CD4-positive, alpha-beta T cell treated with Interleukin-21 for 1 hour (primary cell): ENCODE measurements around the gene PKDCC.
"Not testable (repeated sequence)": the region's sequence is repeated elsewhere in the genome, so short reads cannot be mapped to it uniquely, and the experiment has no call there.

Experiments used
- DNase-seq: peaks from one replicate; pipeline ENCODE4 v3.0.0-alpha.2; 2020

PKDCC gene

DNA sequence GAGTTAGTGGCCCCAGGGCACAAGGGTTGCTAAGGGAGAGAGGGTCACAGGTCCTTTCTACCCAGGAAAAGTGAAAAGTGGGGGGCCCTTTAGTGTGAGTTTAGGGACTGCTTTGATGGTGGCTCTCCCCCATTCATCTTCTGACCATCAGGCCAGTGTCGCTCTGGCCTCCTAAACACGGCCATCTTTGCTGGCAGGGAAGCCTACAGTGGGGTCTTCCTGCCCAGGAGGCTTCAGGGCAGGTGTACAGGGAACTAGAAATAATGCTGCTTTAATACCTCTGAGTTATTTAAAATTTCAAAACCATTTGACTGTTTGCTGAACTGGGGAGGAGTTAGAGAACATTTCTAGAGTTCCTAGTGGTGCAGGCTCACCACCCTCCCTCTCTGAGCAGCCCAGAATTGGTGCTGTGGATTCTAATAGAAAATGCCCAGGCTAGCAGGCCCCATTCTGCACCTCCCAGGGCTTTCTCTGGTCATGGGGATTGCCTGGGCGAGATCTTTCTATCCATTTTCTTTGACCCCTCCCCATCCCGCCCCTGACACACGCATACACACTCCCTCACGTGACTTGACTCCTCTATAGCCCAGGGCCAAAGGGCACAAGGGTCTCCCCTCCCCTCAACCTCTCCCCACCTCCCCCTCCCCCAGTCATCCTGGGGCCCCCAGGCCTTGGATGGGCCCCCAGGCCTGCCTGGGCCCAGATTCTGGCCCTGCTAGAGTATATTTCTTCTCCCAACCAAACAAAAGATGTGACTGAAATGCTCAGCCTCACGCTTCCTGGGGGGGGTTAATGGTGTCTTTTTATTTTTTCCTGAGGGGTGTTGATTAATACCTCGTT, 3.1 kb downstream of the PKDCC start:
- DNase-seq: no peak

DNA sequence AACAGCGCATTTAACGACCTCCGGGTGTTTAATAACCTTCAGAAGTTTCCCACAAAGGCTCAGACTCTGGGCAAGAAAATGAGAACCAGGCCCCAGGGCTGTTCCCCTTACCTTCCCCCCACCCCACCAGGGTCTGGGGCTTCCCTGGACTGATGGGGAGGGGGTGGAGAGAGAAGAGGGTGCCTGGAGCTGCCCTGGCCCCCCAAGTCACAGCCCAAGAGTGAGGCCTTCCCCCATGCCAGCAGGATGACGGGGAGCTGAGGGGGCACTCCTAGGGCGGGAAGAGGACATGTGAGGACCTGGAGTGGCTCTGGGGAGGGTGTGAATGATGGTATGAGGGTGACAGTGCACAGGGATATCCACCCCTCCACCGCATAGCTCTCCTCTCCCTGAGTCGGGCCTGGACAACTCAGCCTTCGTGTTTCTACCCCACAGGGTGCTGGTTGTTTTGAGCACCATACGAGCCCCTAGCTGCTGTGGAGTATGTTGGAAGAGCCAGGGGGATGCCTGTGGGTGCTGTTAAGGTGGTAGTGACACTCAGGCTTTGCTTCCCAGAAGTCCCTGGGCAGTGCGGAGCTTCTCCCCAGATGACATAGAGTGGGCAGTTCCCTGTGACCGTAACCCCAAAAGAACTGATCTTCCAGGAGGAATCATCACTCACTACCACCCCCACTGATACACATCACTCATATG, 3.9 kb downstream of the PKDCC start:
- DNase-seq: no peak

DNA sequence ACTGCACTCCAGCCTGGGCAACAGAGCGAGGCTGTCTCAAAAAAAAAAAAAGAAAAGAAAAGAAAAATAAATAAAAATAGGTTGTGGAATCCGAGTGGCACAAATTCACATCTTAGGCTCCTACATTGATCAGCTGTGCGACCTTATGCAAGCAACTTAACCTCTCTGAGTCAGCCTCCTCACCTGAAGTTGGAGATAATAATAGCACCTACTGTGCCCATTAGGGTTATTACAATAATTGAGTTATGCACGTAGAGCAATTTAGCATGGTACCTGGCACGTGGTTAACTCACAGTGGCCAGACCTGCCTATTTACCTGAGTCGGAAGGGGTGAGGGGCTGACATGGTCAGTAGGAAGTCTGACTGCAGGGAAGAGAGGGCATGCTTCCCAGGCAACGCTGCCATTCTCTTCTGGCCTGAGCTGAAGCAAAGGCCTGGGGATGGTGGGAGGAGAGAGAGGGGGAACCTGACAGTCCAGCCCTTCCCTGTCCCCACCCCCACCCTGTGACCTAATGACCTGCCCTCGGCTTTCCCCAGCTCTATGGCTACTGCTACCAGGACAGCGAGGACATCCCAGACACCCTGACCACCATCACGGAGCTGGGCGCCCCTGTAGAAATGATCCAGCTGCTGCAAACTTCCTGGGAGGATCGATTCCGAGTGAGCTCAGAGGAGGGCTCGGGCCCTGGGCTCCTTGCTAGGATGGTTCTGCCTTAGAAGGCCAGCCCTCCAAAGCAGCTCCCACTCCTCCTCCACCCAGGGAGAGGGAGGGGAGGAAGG, 5.1 kb downstream of the PKDCC start:
- DNase-seq: no peak

DNA sequence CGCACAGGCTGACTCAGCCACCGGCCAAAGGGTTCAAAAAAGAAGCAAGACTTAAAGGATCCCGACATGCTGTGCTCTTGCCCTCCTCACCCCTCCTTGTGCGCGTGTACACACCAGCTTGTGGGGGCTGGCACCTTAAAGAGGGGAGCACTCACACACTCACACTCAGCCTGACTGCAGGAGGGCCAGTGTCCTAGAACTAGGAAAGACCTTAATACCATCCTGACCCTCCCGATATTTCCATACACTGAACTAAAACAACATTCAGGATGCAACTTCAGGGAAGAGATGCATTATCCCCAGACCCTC, 5.6 kb downstream of the PKDCC start:
- no peak for DNase-seq

DNA sequence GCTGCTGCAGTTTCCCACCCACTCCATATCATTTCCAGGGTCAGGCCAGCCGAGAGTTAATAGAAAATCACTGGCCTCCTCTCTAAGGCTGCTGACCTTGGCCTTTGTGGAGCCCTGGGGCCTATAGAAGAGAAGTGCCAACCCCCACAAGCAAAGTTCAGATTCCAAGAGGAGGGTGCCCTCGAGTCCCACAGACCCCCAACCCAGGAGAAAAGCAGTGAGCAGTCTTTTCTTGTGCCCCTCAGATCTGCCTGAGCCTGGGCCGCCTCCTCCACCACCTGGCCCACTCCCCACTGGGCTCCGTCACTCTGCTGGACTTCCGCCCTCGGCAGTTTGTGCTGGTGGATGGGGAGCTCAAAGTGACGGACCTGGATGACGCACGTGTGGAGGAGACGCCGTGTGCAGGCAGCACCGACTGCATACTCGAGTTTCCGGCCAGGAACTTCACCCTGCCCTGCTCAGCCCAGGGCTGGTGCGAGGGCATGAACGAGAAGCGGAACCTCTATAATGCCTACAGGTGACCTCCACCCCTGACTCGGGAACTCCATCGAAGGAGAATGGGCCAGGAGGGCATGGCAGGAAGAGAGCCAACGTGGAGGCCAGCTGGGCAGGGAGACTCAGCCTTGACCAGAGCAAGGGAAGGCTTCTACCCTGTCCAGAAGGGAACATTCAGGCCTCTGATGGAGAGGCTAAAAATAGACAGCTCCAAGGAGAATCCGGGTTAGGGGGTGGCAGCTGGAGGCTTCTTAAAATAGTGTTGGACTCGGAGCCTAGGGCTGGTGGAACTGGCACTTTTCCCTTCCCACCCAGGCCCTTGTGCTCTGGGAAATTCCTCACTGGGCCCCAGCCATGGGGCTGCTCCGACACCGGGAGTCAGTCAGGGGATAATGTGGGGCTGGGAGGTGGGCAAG, 6.2 kb downstream of the PKDCC start:
- no peak for DNase-seq

DNA sequence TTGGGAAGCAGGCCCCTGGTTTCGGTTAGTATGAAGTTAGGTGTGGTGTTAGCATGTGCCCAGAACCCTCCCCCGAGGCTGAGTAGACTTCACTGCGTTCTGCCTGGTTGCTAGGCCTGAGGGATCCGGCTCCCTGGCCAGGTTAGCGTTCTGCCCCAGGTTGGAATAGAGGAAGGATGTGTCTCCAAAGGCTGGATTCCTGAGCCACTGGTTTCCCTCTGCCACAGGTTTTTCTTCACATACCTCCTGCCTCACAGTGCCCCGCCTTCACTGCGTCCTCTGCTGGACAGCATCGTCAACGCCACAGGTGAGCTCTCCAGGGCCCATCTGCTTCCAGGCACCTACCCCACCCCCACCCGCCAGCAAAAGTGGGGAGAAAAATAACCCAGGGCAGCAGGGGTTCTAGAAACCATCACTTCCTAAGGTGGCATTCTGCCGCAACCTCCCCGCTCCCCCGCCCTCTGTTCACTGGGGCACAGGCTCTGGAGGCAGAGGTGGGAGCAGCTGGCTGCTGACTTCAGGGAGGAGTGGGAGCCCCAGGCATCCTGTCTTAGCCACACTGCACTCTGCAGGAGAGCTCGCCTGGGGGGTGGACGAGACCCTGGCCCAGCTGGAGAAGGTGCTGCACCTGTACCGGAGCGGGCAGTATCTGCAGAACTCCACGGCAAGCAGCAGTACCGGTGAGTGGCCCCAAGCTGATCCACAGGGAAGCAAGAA, 7.1 kb downstream of the PKDCC start:
- DNase-seq: no peak

DNA sequence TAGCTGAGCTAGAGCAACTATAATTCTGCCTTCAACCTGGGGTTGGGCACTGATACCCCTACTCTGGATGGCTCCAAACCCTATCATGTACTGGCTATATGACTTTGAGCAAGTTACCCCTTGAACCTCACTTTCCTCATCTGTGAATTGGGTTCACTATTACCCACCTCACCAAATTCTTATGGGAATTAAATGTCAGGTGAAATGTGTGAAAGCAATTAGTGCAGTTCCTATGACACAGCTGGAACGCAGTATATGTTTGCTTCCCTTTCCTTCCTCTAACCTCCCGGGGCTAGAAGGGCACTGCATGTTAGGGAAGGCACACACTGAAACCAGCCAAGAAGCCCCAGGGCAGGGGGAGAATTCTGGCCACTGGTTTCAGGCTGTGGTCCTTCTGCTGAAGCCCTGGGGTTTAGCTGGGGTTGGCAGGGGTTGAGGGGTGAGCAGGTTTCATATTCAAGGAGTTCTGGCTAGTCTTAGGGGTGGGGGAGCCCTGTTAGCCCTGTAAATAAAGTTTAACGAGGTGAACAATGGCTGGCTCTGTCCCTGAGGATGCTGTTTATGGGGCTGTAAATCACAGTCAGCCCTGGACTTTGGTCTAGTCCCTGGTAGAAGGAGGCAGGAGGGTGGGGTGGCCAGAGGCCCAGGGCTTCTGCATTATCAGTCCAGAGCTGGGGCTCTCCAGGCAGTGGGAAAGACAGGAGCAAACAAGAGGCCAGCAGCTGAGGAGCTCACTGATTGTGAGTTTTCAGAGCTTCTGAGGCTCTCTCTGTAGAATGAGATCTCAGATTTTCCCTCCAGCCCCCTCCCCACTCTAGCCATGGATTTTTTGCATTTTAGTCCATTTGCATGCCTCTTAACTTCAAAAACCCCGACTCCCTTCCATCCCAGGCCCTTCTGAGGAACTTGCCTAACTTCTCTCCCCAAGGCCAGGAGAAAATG, 8.0 kb downstream of the PKDCC start:
- no peak for DNase-seq

DNA sequence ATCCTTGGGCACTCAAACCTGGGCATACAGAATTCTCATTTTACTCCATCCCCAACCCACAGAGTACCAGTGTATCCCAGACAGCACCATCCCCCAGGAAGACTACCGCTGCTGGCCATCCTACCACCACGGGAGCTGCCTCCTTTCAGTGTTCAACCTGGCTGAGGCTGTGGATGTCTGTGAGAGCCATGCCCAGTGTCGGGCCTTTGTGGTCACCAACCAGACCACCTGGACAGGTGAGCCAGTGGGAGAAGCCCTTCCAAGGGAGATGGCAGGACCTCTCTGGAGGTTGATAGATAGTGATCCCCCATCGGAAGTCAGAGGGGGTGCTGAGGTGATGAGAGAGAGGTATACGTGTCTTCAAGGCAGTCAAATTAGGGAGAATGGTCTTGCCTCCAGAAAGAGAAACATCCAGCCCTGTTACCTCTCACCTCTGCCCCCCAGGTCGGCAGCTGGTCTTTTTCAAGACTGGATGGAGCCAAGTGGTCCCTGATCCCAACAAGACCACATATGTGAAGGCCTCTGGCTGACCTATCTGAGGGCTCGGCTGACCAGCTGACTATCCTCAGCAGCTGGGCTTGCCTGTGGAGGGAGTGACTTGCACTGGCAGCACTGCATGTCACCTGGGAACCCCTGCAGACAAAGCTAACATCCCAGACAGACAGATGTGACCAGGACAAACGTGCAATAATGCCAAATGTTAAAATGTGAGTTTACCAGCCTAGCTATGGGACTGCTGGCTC, 9.5 kb downstream of the PKDCC start:
- DNase-seq: no peak

DNA sequence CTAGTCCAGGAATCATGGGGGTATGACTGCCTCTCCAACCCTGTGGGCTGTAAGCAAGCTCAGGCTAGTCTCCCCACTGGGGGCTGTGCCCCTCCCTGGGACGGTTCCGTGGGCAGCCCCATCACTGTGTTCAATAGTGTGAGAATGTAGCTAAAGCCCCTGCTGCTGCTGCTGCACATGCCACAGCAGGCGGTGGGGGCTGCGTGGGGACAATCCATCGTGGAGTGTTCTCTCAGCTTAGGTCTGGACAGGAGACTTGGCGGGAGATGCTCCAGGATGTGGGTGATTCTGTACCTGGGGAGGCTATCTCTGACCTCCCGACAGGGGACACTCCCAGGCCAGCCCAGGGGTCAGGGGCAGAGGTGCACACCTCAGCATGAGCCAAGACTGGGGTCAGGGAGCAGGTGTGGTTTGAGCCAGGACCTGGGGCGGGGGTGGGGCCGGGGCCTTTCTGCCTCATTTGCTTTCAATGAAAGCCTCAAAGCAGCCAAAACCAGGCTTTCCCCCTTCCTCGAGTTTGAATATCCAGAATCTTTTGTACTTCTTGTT, 10.2 kb downstream of the PKDCC start:
- DNase-seq: no peak

DNA sequence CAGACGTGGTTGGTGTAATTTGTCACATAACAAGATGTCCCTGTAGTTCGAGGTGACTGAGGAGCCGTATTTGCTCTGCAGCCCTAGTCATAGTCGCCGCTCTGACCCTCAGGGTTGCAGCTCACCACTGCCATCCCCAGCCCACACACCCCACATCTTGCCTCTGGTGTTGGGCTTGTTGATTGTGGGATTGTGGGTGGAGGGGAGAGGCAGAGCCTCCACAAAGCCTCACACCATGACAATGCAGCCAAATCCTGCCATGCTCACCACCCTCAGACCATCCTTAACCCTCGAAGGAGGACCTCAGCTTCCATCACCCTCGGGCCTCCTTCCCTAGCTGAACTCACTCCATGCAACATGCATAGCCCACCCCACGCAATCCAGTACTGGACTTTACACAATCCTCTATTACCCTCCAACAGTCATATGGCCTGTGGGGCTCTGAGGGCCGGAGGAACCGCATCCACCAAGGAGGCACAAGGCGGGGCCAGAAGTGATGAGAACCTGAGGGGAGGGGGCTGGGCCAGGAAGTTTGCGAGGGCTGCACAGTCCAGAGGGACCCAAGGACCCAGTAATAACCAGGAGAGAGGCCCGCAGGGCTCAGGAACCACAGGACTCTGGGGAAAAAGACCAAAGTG, 11.6 kb downstream of the PKDCC start:
- DNase-seq: no peak

DNA sequence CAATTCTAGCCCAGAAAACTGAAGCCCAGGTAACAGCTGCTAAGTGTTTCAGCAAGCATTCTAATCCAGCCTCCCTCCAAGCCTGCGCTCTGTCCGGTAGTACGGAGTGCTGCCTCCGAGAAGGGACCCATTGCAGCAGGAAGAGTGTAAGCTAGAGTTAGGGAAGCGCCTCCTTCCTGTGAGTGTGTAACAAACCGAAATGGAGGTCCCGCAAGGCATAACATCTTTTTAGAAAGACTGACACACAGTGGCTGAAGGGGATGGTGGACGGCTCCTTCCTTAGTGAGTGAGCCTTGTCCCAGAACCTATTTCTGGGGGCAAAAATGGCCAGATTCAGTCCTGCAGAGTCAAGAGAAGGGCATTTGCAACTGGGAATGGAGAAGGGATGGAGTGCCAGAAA, 12.2 kb downstream of the PKDCC start:
- no peak for DNase-seq

DNA sequence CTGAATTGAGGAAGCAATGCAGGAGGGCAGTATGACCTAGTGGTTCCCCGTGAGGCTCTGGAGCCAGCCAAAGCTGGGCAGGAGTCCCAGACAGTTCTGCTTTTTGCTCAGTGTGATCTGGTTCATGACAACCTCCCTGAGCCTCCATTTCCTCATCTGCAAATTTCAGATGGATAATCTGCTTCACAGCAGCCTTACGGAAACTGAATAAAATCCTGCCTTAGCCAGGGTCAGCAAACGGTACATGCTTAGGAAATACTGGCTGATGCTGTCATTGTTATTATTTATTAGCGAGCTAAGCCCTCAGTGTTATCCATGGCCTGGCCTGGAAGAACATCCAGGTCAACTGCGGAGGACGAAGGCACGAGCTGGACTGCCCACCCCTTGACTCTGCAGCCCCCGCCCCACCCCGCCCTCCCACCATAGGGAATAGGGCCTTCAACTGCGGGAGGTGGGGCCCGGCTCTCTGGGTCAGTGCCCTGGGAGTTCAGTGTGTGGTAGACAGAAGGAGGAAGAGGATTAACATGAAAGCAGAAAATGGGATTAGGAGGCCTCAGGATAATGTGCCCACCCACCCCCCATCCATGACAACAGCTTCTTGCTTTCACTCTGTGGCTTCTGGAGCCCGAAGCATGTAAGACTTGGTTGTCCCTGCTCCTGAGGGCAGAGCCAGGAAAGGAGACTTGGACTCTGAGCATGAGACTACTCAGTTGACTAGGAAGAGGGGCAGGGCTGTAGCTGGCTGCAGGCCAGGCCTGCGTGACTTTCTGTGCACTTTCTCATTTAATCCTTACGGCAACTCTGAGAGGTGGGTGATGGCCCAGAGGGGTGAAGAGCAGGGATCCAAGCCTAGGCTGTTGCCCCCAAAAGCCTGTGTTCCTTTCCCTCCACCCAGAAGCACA, 13.1 kb downstream of the PKDCC start:
- no peak for DNase-seq

DNA sequence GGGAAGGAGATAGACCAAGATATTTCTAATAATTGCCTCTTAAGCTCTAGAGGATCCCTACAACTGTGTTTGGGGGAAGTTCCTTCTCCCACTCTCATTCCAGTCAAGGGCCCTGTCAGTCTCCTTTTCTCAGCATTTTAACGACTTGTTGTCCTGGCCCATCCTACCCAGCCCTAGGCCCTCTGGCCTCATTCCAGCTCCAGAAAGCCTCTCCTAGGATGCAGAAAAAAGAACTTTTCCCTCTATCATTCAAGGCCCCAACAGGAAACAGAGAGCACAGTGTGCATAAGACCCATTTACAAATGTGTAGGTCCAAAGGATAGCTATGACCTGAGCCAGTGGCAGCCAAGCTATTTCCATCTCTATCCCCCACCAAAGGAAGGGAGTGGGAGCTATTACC, 14.0 kb downstream of the PKDCC start:
- no peak for DNase-seq

DNA sequence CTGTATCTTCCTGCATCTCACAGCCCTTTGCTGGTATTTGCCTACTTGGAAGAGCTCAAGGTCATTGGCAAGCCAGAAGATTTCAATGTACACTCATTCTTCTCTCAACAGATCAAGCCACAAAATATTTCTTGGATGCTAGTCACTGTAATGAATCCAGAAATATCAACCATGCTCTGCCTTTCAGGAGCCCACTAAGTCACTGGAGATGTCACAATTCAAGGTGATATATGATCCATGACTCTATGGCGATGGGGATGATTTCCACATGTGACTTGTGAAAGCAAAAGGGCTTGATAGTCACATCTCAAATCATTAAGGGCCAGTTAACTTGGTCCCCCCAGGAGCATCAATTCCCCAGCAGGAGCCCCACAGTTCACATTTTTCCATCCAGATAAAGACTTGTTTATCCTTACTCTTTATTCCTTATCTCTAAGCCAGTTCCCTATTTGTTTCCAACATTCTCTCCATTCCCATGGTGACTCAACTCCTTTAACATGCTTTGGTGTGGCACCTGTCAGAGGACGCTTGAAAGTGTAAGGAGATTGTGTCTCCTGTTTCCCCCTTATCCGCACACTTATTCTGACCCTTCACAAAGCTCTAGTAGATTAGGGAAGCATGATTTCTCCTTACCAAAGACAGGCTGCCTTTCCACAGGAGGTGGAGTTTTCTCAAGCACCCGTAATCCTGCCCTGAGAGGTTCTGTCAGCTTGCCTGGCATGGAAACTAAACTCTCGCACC, 15.8 kb downstream of the PKDCC start:
- DNase-seq: no peak

DNA sequence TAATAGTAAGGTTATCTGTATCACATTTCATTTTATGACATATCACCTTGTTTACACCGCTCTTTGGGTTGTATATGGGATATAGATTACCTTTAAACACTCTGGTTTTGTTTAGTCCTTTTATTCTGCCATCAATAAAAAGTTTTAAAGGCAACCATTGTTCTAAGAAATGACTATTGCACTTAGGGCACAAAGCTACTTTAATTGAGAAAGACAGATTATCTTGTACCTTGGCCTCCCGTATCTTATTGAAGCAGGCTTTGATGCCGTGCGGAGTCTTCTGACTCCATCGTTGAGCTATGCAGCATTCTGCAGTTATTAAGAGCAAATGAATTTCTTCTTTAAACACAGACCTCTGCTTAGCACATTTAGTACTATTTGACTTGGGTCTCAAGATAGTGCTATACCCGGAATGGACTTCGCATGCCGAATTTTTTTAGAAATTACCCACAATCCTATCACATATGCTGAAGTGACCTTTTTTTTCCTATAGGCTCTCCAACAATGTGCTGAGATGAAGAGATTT, 16.7 kb downstream of the PKDCC start:
- no peak for DNase-seq

DNA sequence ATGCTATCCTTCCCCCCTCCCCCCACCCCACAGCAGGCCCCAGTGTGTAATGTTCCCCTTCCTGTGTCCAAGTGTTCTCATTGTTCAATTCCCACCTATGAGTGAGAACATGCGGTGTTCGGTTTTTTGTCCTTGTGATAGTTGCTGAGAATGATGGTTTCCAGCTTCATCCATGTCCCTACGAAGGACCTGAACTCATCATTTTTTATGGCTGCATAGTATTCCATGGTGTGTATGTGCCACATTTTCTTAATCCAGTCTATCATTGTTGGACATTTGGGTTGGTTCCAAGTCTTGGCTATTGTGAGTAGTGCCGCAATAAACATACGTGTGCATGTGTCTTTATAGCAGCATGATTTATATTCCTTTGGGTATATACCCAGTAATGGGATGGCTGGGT, 17.9 kb downstream of the PKDCC start:
- DNase-seq: not testable (repeated sequence)

DNA sequence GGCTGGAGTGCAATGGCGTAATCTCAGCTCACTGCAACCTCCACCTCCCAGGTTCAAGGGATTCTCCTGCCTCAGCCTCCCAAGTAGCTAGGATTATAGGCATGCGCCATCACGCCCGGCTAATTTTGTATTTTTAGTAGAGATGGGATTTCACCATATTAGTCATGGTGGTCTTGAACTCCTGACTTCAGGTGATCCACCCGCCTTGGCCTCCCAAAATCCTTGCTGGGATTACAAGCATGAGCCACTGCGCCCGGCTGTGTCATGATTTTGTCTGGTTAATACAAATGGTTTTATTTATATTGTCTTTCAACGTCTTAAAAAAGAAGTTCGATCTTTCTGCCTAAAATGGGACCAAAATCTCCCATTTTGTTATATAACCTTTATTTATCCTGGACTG, 19.2 kb downstream of the PKDCC start:
- DNase-seq: not testable (repeated sequence)
